ENCODE results near the gene COL6A1. TPM values are rescaled to one million over a fixed set of nuclear protein-coding genes. Genes with fewer than 3 reads are reported as not detected.

COL6A1 gene
- total and polyA plus RNA-seq, 2 of the 4 experiments (the other 2 are of a cell fraction) = 173 to 1,578 TPM

DNA sequence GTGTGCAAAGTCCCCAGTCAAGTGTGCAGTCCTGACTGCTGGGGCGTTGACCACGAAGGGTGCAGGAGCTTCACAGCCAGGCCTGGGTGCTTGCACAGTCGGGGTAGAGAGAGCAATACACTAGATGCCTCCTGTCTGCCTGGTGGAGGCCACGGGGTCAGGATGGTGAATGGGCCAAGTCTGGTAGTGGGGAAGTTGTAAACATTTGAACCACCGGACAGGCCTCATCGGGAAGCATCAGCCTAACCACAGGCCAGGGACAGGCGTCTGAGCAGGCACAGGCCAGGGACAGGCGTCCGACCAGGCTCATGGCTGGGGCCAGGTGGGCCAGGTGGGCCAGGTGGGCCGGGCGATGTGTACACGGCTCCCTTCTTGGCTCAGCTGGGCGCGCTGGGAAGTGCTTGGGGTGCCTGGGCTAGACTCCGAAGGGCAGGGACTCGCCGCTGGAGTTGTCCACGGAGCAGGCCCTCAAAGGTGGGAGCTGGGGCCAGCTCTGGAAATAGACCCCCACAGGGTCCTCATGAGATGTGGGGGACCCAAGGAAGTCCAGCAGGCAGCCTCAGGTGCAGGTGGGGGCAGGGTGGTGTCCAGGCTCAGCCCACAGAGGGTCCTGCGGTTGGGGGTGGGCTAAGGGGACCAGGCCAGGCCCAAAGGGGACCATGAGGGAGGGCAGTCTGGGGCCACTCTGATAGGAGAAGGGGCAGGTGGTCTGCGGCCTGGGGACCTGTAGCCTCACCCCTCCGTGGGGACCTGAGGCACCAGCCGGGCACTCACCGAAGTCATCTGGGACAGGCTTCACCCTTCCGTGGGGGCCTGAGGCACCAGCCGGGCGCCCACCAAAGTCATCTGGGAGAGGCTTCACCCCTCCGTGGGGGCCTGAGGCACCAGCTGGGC is 15.0 kb downstream of the COL6A1 start:
- 0 out of 2 replicates have a peak overlapping the region, but pooled peaks have one; percentile 6 for H3K18ac ChIP-seq (ENCODE audit: low read depth, low read length)
- CTCF ChIA-PET = no interaction called here
- no peak overlapping the region for H3K23ac ChIP-seq (ENCODE audit: low read depth, low read length)
- no peak overlapping the region for H2BK120ac ChIP-seq (ENCODE audit: low read depth, low read length)
- H3K36me3 ChIP-seq (ENCODE audit: control insufficient read depth, insufficient read depth, low read length) = peaks cover 97% of the 10 kb centered on the region
- peak overlapping the region; percentile 60; the same call in 1 of the 2 replicates for H3K27ac ChIP-seq (ENCODE audit: insufficient read depth, low read length)
- WGBS, 2 experiments (ENCODE audit: extremely low coverage in 2 of 2, insufficient read length in 1 of 2) = 99% methylated on average over 11 of the region's 27 CpGs; no CpG with 5 or more reads in 1 of the 2 experiments
- no peak for ATAC-seq (ENCODE audit: low read depth)
- 0 out of 2 replicates have a peak, but pooled peaks cover 6% of the 10 kb centered on the region for H3K9me1 ChIP-seq (ENCODE audit: insufficient read depth, low read length)
- peaks cover 26 to 73% of the 10 kb centered on the region in 2 experiments for H3K79me1 ChIP-seq (ENCODE audit: low read depth in 1 of 2, low read length in 2 of 2)
- no peak overlapping the region for H3K4me3 ChIP-seq (ENCODE audit: insufficient read depth, low read depth, low read length)
- POLR2A ChIA-PET (ENCODE audit: unreplicated experiment) = no interaction called here
- H3K9me3 ChIP-seq (ENCODE audit: control insufficient read depth, insufficient read depth, low read length) = no peaks in the 10 kb centered on the region
- no peak for TF ChIP-seq SMC3 (IDR thresholded peaks at IDR 0.05; ENCODE audit: low read depth, low read length)
- H3K4me2 ChIP-seq (ENCODE audit: low read depth, low read length) = no peak overlapping the region
- H4K8ac ChIP-seq (ENCODE audit: low read depth in 2 of 2, low read length in 2 of 2) = 0 out of 4 replicates have a peak overlapping the region, but pooled peaks of 1 of the 2 experiments have one; percentile 57
- no peaks in the 10 kb centered on the region for H3K27me3 ChIP-seq (ENCODE audit: control insufficient read depth, insufficient read depth, low read length)
- H3K9ac ChIP-seq (ENCODE audit: low read depth, low read length) = no peak overlapping the region
- no peak overlapping the region for H2BK20ac ChIP-seq (ENCODE audit: low read depth, low read length)
- peak overlapping the region; percentile 21 for H2BK5ac ChIP-seq (ENCODE audit: low read depth, low read length, poor library complexity, severe bottlenecking)
- intact Hi-C loops (cut with micrococcal nuclease) = loop anchor here (5.0 kb wide), 1 partner anchor 101 kb away; the partner anchor contains the start of gene COL6A2
- DNase-seq = no peak
- H3K14ac ChIP-seq (replicated peaks; ENCODE audit: low read depth, low read length) = no peak overlapping the region
- H4K20me1 ChIP-seq (ENCODE audit: insufficient read depth, low read length) = peaks cover 76% of the 10 kb centered on the region
- H3K4ac ChIP-seq (ENCODE audit: low read depth, low read length) = 0 out of 2 replicates have a peak overlapping the region, but pooled peaks have one; percentile 0
- dilution Hi-C loops (cut with HindIII; ENCODE audit: low sequenced_read_pairs, unreplicated experiment) = no loop called here
- H2AFZ ChIP-seq (replicated peaks; ENCODE audit: low read length, poor library complexity) = no peak overlapping the region
- H2BK15ac ChIP-seq (ENCODE audit: low read depth, low read length) = no peak overlapping the region
- H2AK9ac ChIP-seq (replicated peaks; ENCODE audit: low read depth, low read length, poor library complexity) = peak overlapping the region; percentile 67
- no peak overlapping the region for H3K56ac ChIP-seq (ENCODE audit: extremely low read depth, insufficient read depth, low read length)
- in situ Hi-C loops (cut with MboI; ENCODE audit: low sequenced_read_pairs) = no loop called here
- BruUV-seq (replicated peaks) = no TSS peak
- H3K4me1 ChIP-seq (ENCODE audit: control insufficient read depth, insufficient read depth, low read length) = 0 out of 2 replicates have a peak, but pooled peaks cover 1% of the 10 kb centered on the region
- no peak overlapping the region for H4K5ac ChIP-seq (ENCODE audit: low read depth, low read length)
- peak overlapping the region; percentile 24; the same call in 1 of the 2 replicates for H2AK5ac ChIP-seq (ENCODE audit: low read depth, low read length)
- no peak overlapping the region for H4K91ac ChIP-seq (ENCODE audit: insufficient read depth, low read depth, low read length)

All from IMR-90 (cell line).